WERI-Rb-1 (cell line): ENCODE measurements around the gene CFAP68.

ENCODE experiments used
- DNase-seq: peaks from one replicate; pipeline ENCODE4 v3.0.0-alpha.2; 2020
- H3K27ac ChIP-seq: fragments of 250-450 bp; sonication (Bioruptor Pico); 2 replicates; pipeline ENCODE4 v1.5.1; 2020; ENCODE audit warnings: mild to moderate bottlenecking, moderate library complexity
- H3K27me3 ChIP-seq: fragments of 250-450 bp; sonication (Bioruptor Pico); 2 replicates; pipeline ENCODE4 v1.5.1; 2021; ENCODE audit warnings: mild to moderate bottlenecking, low read depth, moderate library complexity; ENCODE audit not compliant: insufficient read depth, severe bottlenecking
- H3K36me3 ChIP-seq: fragments of 250-450 bp; sonication (Bioruptor Pico); 2 replicates; pipeline ENCODE4 v1.5.1; 2020; ENCODE audit warnings: mild to moderate bottlenecking, moderate library complexity
- H3K4me3 ChIP-seq: 2 replicates; pipeline ENCODE4 v1.5.1; 2011; ENCODE audit warnings: low read depth, mild to moderate bottlenecking, control low read depth, low read length
- H3K9me3 ChIP-seq: fragments of 250-450 bp; sonication (Bioruptor Pico); 2 replicates; pipeline ENCODE4 v1.5.1; 2021; ENCODE audit warnings: mild to moderate bottlenecking, moderate library complexity; ENCODE audit not compliant: severe bottlenecking
- CTCF ChIP-seq: IDR thresholded peaks from 2 replicates; pipeline ENCODE4 v1.5.1; 2011; ENCODE audit warnings: low read depth, mild to moderate bottlenecking, control low read depth, inconsistent platforms, low read length

The CFAP68 gene

GRCh38 chr11:111852103-111852502, 27.2 kb upstream of the CFAP68 start:
- no peak overlapping the region for H3K4me3 ChIP-seq
- no peak for DNase-seq
- H3K27me3 ChIP-seq: no peaks in the 10 kb centered on the region
- no peak overlapping the region for H3K27ac ChIP-seq
- TF ChIP-seq CTCF: no peak
- H3K9me3 ChIP-seq: no peaks in the 10 kb centered on the region
- peaks cover 32% of the 10 kb centered on the region for H3K36me3 ChIP-seq

- no peak overlapping the region for H3K4me3 ChIP-seq
- TF ChIP-seq CTCF: no peak
Measured at GRCh38 chr11:111855506-111855905, 23.8 kb upstream of the CFAP68 start.

GRCh38 chr11:111860257-111860656, 19.1 kb upstream of the CFAP68 start:
- Histone ChIP-seq H3K36me3 (peaks cover 51% of the 10 kb centered on the region), H3K27ac (no peak overlapping the region), H3K27me3 (no peaks in the 10 kb centered on the region), H3K9me3 (no peaks in the 10 kb centered on the region), H3K4me3 (no peak overlapping the region)
- no peak for DNase-seq
- TF ChIP-seq CTCF: no peak

More at GRCh38 chr11:111855506-111855905, 23.8 kb upstream of the CFAP68 start:
- Histone ChIP-seq H3K9me3 (no peaks in the 10 kb centered on the region), H3K27ac (no peak overlapping the region), H3K36me3 (peaks cover 43% of the 10 kb centered on the region), H3K27me3 (no peaks in the 10 kb centered on the region)
- no peak for DNase-seq

GRCh38 chr11:111870113-111870512, 9.2 kb upstream of the CFAP68 start:
- TF ChIP-seq CTCF: no peak
- Histone ChIP-seq H3K27me3 (no peaks in the 10 kb centered on the region), H3K4me3 (peak overlapping the region; percentile 94), H3K9me3 (no peaks in the 10 kb centered on the region), H3K36me3 (peaks cover 47% of the 10 kb centered on the region), H3K27ac (no peak overlapping the region)
- no peak for DNase-seq

- H3K9me3 ChIP-seq: no peaks in the 10 kb centered on the region
- peak overlapping the region; percentile 92; the same call in 1 of the 2 replicates for H3K27ac ChIP-seq
- H3K4me3 ChIP-seq: peak overlapping the region; percentile 94
- no peaks in the 10 kb centered on the region for H3K27me3 ChIP-seq
- no peak for DNase-seq
- peaks cover 43% of the 10 kb centered on the region for H3K36me3 ChIP-seq
- no peak for TF ChIP-seq CTCF
Measured at GRCh38 chr11:111870522-111870885, 8.8 kb upstream of the CFAP68 start.
